Fibroblast of lung (primary cell): Measurements from ENCODE around the gene PDE11A.
A peak's percentile ranks its signal among the peaks of the same experiment; 100 is the strongest.

Experiments used
- EZH2 ChIP-seq: IDR thresholded peaks from 2 replicates; pipeline ENCODE4 v1.5.1; 2012; ENCODE audit warnings: low read length, control low read depth, mild to moderate bottlenecking; ENCODE audit errors: missing control alignments
- TF ChIP-seq, protein P1 (sequence below), 2 donors: IDR thresholded peaks in 1 of 2; conservative IDR thresholded peaks in 1 of 2; 1 replicate in 1 of 2; 2 replicates in 1 of 2; pipeline ENCODE4 v1.5.1; 2011 to 2012; ENCODE audit warnings: low read length in 2 of 2, control low read depth in 1 of 2, inconsistent platforms in 1 of 2, low read depth in 1 of 2, mild to moderate bottlenecking in 1 of 2

DNA sequence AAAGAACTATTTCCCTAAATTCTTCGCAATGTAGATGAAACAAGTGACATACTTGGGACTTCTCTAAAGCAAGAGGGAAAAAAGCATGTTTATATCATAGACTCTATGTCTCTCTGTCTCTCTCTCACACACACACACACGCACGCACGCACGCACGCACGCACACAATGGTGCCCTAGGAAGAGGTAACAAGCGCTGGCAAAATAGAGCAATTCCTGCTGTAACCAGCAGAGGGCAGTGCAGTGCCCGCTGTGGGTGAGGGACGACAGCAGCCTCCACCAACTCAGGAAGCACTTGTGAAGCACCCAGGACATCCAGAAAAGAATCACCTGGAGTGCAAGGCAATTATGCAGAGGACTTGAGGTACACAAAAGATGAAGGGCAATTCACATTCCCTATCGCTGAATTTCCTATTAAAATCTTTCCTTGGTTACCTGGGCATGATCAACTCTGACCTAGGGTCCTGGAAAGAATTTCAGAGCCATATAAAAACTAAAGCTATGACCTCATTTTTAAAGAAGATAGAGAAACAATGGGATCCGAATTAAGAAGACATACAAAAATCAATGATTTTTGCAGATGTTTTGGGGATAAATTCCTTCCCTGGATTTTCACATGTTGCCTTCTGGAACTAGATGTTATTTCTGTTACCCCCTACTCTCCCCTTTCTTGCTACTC, 166.4 kb downstream of the PDE11A start:
- TF ChIP-seq, protein P1, sequence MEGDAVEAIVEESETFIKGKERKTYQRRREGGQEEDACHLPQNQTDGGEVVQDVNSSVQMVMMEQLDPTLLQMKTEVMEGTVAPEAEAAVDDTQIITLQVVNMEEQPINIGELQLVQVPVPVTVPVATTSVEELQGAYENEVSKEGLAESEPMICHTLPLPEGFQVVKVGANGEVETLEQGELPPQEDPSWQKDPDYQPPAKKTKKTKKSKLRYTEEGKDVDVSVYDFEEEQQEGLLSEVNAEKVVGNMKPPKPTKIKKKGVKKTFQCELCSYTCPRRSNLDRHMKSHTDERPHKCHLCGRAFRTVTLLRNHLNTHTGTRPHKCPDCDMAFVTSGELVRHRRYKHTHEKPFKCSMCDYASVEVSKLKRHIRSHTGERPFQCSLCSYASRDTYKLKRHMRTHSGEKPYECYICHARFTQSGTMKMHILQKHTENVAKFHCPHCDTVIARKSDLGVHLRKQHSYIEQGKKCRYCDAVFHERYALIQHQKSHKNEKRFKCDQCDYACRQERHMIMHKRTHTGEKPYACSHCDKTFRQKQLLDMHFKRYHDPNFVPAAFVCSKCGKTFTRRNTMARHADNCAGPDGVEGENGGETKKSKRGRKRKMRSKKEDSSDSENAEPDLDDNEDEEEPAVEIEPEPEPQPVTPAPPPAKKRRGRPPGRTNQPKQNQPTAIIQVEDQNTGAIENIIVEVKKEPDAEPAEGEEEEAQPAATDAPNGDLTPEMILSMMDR (conservative IDR thresholded peaks at IDR 0.05 in 1 of 2, IDR thresholded peaks at IDR 0.05 in 1 of 2; ENCODE audit: low read depth in 1 of 2, low read length in 2 of 2): peak; percentile 86 to 87
- no peak for TF ChIP-seq EZH2
